ENCODE results near the gene NKAIN2. TPM values are rescaled to one million over a fixed set of nuclear protein-coding genes. Genes with fewer than 3 reads are reported as not detected.

Gene NKAIN2
- total RNA-seq, 1 experiment from 2014 or later: not detected

GRCh38 chr6:124655866-124656265 lies 852.2 kb downstream of the NKAIN2 start:
- Histone ChIP-seq H3K79me2 (ENCODE audit: insufficient read depth, low read length) (no peaks in the 10 kb centered on the region), H3K4me3 (replicated peaks in 1 of 2; ENCODE audit: low read depth in 1 of 2, low read length in 2 of 2) (no peak overlapping the region), H3K27ac (ENCODE audit: low read depth, low read length) (no peak overlapping the region), H3K9ac (ENCODE audit: low read length) (no peak overlapping the region), H3K4me1 (ENCODE audit: control insufficient read depth in 1 of 2, insufficient read depth in 2 of 2, low read length in 2 of 2) (no peaks in the 10 kb centered on the region), H2AFZ (ENCODE audit: low read depth, low read length, poor library complexity, severe bottlenecking) (no peak overlapping the region), H3K4me2 (ENCODE audit: low read length) (no peak overlapping the region), H3K36me3 (ENCODE audit: control insufficient read depth in 1 of 2, insufficient read depth in 2 of 2, low read length in 2 of 2) (no peaks in the 10 kb centered on the region), H3K27me3 (ENCODE audit: insufficient read depth, low read length) (no peaks in the 10 kb centered on the region), H3K9me3 (ENCODE audit: control insufficient read depth in 1 of 2, insufficient read depth in 1 of 2, low read depth in 1 of 2, low read length in 2 of 2) (no peaks in the 10 kb centered on the region), H4K20me1 (ENCODE audit: insufficient read depth) (no peaks in the 10 kb centered on the region), H3K9me2 (ENCODE audit: insufficient read depth) (no peaks in the 10 kb centered on the region)
- DNase-seq (ENCODE audit: low read depth, low spot score): no peak
- ChIA-PET CTCF (no interaction called here), RAD21 (ENCODE audit: low non-redundant PET in 1 of 2, low total read pairs in 2 of 2, uncharacterized antibody in 2 of 2, unreplicated experiment in 2 of 2) (no interaction called here), POLR2A (no interaction called here)
- intact Hi-C loops (cut with micrococcal nuclease): no loop called here
- ATAC-seq: no peak
- TF ChIP-seq RAD21 (IDR thresholded peaks at IDR 0.05; ENCODE audit: low read depth) (no peak), REST (IDR thresholded peaks at IDR 0.05; ENCODE audit: low read depth) (no peak), POLR2AphosphoS5 (IDR thresholded peaks at IDR 0.05; ENCODE audit: low read depth, low read length) (no peak), CEBPB (IDR thresholded peaks at IDR 0.05; ENCODE audit: low read depth) (no peak)
- no TSS peak for BruUV-seq (replicated peaks)

- Histone ChIP-seq H3K36me3 (ENCODE audit: control insufficient read depth in 1 of 2, insufficient read depth in 2 of 2, low read length in 2 of 2) (no peaks in the 10 kb centered on the region), H3K27me3 (ENCODE audit: insufficient read depth, low read length) (no peaks in the 10 kb centered on the region), H3K9ac (ENCODE audit: low read length) (no peak overlapping the region), H3K4me2 (ENCODE audit: low read length) (no peak overlapping the region), H4K20me1 (ENCODE audit: insufficient read depth) (no peaks in the 10 kb centered on the region), H3K9me2 (ENCODE audit: insufficient read depth) (no peaks in the 10 kb centered on the region), H3K9me3 (ENCODE audit: control insufficient read depth in 1 of 2, insufficient read depth in 1 of 2, low read depth in 1 of 2, low read length in 2 of 2) (no peaks in the 10 kb centered on the region), H3K4me3 (replicated peaks in 1 of 2; ENCODE audit: low read depth in 1 of 2, low read length in 2 of 2) (no peak overlapping the region), H3K79me2 (ENCODE audit: insufficient read depth, low read length) (no peaks in the 10 kb centered on the region), H3K4me1 (ENCODE audit: control insufficient read depth in 1 of 2, insufficient read depth in 2 of 2, low read length in 2 of 2) (no peaks in the 10 kb centered on the region), H2AFZ (ENCODE audit: low read depth, low read length, poor library complexity, severe bottlenecking) (no peak overlapping the region), H3K27ac (ENCODE audit: low read depth, low read length) (no peak overlapping the region)
- POLR2A ChIA-PET: no interaction called here
- ATAC-seq (no peak), DNase-seq (ENCODE audit: low read depth, low spot score) (no peak)
- RAD21 ChIA-PET (ENCODE audit: low non-redundant PET in 1 of 2, low total read pairs in 2 of 2, uncharacterized antibody in 2 of 2, unreplicated experiment in 2 of 2): no interaction called here
- intact Hi-C loops (cut with micrococcal nuclease): no loop called here
- no TSS peak for BruUV-seq (replicated peaks)
- CTCF ChIA-PET: no interaction called here
- TF ChIP-seq, protein P1, sequence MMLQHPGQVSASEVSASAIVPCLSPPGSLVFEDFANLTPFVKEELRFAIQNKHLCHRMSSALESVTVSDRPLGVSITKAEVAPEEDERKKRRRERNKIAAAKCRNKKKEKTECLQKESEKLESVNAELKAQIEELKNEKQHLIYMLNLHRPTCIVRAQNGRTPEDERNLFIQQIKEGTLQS (IDR thresholded peaks at IDR 0.05): no peak
- TF ChIP-seq CEBPB (IDR thresholded peaks at IDR 0.05; ENCODE audit: low read depth) (no peak), SP1 (IDR thresholded peaks at IDR 0.05; ENCODE audit: low read depth) (no peak), YY1 (IDR thresholded peaks at IDR 0.05; ENCODE audit: extremely low read depth, insufficient replicate concordance, low read depth, low read length) (no peak)
Observed at GRCh38 chr6:124658053-124658452, 854.4 kb downstream of the NKAIN2 start.
